ENCODE data around the gene FXN.
"Not testable (repeated sequence)": the region's sequence is repeated elsewhere in the genome, so short reads cannot be mapped to it uniquely, and the experiment has no call there.

Gene FXN

DNA sequence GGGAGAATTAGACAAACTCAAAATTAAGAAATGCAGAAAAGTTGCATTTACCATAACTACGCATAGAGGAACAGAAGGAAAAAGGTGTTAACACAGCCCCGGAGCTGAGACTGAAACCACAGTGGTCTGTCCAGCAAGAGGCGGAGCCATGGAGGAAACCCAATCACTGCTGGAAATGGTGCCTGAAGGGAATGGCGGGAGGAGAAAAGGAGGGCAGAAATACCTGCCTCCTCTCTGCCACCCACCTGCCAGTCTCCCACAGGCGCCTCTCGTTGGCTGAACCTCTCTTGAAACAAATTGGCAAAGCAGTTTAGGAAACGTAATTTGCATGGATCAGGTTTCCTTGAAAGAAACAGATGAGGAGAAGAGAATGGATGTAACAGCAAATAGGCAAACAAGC, 11.9 kb upstream of the FXN start:
- DNase-seq (ENCODE audit: low spot score), result no peak

- DNase-seq (ENCODE audit: low spot score), result peak; percentile 47
Measured at GRCh38 chr9:69027355-69028097, 8.0 kb upstream of the FXN start.

DNA sequence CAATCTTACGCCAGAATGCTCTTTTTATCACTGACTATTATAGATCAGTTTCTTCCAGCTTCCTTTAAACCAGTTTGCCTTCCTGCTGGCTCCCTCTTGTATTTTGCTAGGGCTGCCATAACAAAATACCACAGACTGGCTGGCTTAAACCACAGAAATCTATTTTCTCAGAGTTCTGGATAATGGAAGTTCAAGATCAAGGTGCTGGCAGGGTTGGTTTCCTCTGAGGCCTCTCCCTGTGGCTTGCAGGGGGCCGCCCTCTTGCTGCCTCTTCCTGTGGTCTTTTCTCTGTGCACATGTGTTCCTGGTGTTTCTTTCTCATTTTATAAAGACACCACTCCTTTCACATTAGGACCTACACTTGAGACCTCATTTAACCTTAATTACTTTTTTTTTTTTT, 6.8 kb upstream of the FXN start:
- DNase-seq (ENCODE audit: low spot score), result no peak

GRCh38 chr9:69029535-69029934, 6.0 kb upstream of the FXN start:
- DNase-seq (ENCODE audit: low spot score), result no peak

DNA sequence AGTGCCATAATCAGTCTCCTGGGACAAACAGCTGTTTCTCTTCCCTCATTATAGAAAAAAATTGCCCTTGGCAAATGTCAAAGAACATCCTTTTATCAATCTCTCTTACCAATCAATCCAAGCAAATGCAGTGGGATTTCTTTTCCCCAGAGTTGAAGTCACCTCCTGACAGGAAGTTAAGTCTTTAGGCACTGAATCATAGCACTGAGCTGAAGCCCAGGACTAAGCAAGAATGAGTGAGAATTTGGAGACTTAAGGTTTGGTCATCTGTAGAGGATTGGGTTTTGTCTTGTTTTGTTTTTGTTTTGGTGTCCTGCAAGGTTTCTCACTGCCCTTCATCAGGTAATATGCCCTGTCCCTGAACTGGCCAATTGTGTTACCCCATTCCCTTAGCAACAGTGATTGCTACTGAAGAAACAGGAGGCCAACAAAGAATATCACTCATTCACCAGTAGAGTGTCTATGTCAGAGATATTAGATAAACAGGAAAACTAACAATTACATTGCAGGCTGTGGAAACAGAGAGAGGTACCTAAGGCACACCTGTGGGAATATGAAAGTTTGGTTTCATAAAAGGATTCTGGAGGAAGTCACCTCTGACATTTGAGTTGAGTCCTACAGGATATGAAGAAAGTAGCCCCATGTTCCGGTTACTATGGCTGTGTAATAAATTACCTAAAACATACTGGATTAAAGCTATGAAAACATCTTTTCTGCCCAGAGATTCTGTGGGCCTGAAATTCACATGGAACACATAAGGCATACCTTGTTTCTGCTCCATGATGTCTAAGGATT, 4.5 kb upstream of the FXN start:
- DNase-seq (ENCODE audit: low spot score), result no peak

GRCh38 chr9:69034071-69034470, 1.5 kb upstream of the FXN start:
- no peak for DNase-seq (ENCODE audit: low spot score)

- DNase-seq (ENCODE audit: low spot score), result no peak
Measured at GRCh38 chr9:69036309-69036708, 757 bp downstream of the FXN start.

- no peak for DNase-seq (ENCODE audit: low spot score)
Measured at GRCh38 chr9:69036799-69037198, 1.2 kb downstream of the FXN start.

DNA sequence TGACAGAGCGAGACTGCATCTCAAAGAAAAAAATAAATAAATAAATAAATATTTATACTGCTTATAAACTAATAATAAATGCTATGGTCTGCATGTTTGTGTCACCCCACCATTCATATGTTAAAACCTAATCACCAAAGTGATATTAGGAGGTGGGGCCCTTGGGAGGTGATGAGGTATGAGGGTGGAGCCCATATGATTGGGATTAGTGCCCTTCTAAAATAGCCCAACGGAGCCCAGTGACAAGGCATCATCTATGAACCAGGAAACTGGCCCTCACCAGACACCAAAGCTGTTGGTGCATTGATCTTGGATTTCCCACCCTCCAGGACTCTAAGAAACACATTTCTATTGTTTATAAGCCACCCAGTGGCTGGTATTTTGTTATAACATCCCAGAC, 5.1 kb downstream of the FXN start:
- DNase-seq (ENCODE audit: low spot score), result no peak

- peak; percentile 29 for DNase-seq (ENCODE audit: low spot score)
Measured at GRCh38 chr9:69044240-69045219, 9.0 kb downstream of the FXN start.

GRCh38 chr9:69045821-69046220, 10.3 kb downstream of the FXN start:
- DNase-seq (ENCODE audit: low spot score), result no peak

DNA sequence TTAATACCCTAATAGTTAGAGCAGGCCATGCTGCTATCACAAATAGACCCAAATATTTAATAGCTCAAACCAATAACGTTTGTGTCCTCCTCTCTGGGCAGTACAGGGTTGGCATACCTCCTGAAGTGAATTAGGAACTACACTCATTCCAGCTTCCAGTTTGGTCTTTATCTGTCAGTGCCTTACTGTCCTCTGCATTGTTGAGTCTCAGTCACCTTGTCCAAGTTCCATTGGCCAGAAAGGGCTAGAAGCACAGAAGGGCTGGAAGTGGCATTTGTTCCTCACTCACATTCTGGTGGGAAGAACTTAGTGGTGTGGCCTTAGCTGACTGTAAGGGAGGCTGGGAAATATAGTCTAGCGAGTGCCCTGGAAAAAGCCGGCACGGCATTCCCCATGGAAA, 11.2 kb downstream of the FXN start:
- no peak for DNase-seq (ENCODE audit: low spot score)

DNA sequence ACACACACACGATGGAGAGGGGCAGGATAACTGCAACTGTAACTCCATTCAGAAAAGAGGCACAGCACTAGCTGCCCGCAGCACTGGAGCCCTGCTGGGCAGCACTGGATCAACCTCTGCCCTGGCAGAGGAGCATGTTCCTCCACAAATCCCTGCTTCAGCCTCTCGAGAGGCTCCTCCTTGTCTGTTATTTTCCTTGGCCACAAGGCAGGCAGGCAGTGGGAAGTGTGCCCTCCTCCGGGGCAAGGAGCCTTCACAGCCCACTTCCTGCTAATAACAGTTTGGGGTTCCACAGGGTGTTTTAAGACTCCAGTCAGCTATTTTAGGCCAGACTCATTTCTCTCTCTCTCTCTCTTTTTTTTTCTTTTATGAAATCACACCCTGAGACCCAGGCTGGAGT, 11.8 kb downstream of the FXN start:
- DNase-seq (ENCODE audit: low spot score), result no peak

GRCh38 chr9:69049094-69049493, 13.5 kb downstream of the FXN start:
- no peak for DNase-seq (ENCODE audit: low spot score)

DNA sequence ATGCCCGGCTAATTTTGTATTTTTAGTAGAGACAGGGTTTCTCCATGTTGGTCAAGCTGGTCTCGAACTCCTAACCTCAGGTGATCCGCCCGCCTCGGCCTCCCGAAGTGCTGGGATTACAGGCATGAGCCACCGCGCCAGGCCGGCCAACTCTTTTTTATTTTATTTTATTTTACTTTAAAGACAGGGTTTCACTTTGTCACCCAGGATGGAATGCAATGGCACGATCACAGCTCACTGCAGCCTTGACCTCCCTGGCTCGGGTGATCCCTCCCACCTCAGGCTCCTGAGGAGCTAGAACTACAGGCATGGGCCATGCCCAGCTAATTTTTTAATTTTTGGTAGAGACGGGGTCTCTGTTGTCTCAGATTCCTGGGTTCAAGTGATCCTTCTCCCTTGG, 15.4 kb downstream of the FXN start:
- not testable (repeated sequence) for DNase-seq (ENCODE audit: low spot score)

GRCh38 chr9:69054989-69055388, 19.4 kb downstream of the FXN start:
- no peak for DNase-seq (ENCODE audit: low spot score)

GRCh38 chr9:69056191-69056815, 20.8 kb downstream of the FXN start:
- no peak for DNase-seq (ENCODE audit: low spot score)

GRCh38 chr9:69058101-69058500, 22.5 kb downstream of the FXN start:
- no peak for DNase-seq (ENCODE audit: low spot score)

DNA sequence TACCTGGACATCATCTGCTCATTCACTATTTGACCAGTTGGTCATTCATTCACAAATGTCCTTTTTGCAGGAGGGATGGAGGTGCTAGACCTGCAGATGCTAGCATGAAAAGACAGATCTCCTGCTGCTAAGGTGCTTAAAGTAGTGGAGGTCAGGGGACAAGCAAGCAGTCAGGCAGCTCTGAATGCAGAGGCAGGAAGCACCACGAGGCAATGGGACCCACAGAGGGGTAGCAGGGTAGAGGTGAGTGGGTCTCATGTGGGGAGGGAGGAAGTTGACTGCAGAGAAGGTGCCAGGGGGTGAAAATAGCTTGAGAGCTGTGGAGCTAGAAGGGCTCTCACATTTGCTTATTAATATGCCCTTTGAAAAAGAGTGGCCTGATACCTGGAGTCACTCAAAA, 25.2 kb downstream of the FXN start:
- no peak for DNase-seq (ENCODE audit: low spot score)

DNA sequence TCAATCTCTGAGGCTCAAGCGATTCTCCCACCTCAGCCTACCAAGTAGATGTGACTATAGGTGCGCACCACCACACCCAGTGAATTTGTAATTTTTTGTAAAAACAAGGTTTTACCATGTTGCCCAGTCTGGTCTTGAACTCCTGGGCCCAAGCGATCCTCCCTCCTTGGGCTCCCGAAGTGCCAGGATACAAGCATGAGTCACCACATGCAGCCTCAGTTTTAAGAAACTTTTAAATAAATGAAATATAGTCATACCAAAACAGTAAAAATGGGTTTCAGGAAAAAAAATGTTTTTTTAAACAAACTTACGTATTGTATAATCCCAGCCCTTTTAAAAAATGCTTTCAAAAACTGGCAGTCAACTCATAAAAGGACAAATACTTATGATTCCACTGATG, 26.6 kb downstream of the FXN start:
- no peak for DNase-seq (ENCODE audit: low spot score)

DNA sequence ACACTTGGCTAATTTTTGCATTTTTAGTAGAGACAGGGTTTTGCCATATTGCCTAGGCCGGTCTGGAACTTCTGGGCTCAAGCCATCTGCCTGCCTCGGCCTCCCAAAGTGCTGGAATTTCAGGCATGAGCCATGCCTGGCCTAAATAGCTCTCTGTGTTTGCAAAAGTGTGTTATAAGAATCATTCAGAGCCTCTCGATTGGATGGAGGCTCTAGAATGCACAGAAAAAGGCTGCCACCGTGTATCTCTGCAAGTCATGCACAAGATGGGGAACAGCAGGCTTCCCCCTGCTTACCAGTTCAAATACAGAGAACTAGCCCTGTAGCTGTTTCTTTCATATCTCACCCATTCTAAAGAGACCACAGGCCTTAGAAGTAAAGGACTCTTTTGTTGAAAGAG, 28.3 kb downstream of the FXN start:
- no peak for DNase-seq (ENCODE audit: low spot score)

DNA sequence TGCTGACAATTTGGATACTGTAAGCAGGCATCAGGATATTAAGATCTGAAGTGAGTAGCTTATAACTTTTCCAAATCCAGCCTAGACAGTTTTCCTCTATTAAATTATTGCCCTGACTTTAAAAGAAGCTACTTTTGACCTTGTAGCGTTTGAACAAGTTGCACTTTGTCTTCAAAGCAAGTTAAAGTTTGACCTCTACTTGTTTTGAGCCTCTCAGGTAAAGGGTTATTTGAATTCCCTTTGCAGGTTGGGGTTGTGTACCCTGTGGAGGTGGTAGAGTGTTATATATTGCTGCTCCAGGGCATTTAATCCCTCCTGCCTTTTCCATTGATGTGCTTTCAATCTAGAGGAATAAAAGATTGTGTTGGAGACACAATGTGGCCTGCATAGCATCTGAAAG, 30.1 kb downstream of the FXN start:
- DNase-seq (ENCODE audit: low spot score), result no peak

All from SK-N-DZ (cell line).